ENCODE data around the gene MDM1. TPM values are rescaled to one million over a fixed set of nuclear protein-coding genes. Genes with fewer than 3 reads are reported as not detected.

MDM1 gene
- polyA plus RNA-seq, 4 donors = 31.6 to 41.0 (median 37.3) TPM

Other genes with a start within 250 kb of the MDM1 start
- gene IFNG, start 172.6 kb downstream of the MDM1 start, polyA plus RNA-seq (ENCODE audit: insufficient read length in 4 of 4) = not detected
- not detected for gene IL26, start 106.6 kb downstream of the MDM1 start, polyA plus RNA-seq (ENCODE audit: insufficient read length in 4 of 4)
- gene IL22, start 78.8 kb downstream of the MDM1 start, polyA plus RNA-seq (ENCODE audit: insufficient read length in 4 of 4) = not detected